Measurements from ENCODE around the gene CPE.

- no peak for TF ChIP-seq POLR2A (IDR thresholded peaks at IDR 0.05)
- TF ChIP-seq CTCF (IDR thresholded peaks at IDR 0.05) = no peak
Measured at GRCh38 chr4:165428957-165429356, 50.1 kb downstream of the CPE start.

All from lower leg skin (tissue), 3 donors.